HEK293T (cell line): ENCODE results near the gene POLE4.

Experiments used
- CTBP1 ChIP-seq: fragments of 450-650 bp; IDR thresholded peaks from 2 replicates; pipeline ENCODE4 v1.6.1; 2016; ENCODE audit warnings: borderline replicate concordance
- ELF4 ChIP-seq: fragments of 450-650 bp; IDR thresholded peaks from 2 replicates; pipeline ENCODE4 v1.6.1; 2017; ENCODE audit warnings: antibody characterized with exemption
- FOXA1 ChIP-seq: fragments of 450-650 bp; IDR thresholded peaks from 2 replicates; pipeline ENCODE4 v1.6.1; 2016; ENCODE audit warnings: mild to moderate bottlenecking
- FOXK2 ChIP-seq: fragments of 450-650 bp; IDR thresholded peaks from 2 replicates; pipeline ENCODE4 v1.6.1; 2016; ENCODE audit warnings: mild to moderate bottlenecking
- HDGF ChIP-seq: fragments of 450-650 bp; IDR thresholded peaks from 2 replicates; pipeline ENCODE4 v1.6.1; 2017; ENCODE audit warnings: antibody characterized with exemption, borderline replicate concordance
- L3MBTL2 ChIP-seq: fragments of 450-650 bp; conservative IDR thresholded peaks from 2 replicates; pipeline ENCODE4 v1.6.1; 2016; ENCODE audit warnings: mild to moderate bottlenecking
- LEF1 ChIP-seq: fragments of 450-650 bp; IDR thresholded peaks from 2 replicates; pipeline ENCODE4 v1.6.1; 2017; ENCODE audit warnings: mild to moderate bottlenecking, borderline replicate concordance
- SP1 ChIP-seq: fragments of 450-650 bp; IDR thresholded peaks from 2 replicates; pipeline ENCODE4 v1.6.1; 2017
- SUZ12 ChIP-seq: fragments of 450-650 bp; IDR thresholded peaks from 2 replicates; pipeline ENCODE4 v1.6.1; 2016; ENCODE audit warnings: mild to moderate bottlenecking
- ZNF384 ChIP-seq: fragments of 450-650 bp; IDR thresholded peaks from 2 replicates; pipeline ENCODE4 v1.6.1; 2016

DNA sequence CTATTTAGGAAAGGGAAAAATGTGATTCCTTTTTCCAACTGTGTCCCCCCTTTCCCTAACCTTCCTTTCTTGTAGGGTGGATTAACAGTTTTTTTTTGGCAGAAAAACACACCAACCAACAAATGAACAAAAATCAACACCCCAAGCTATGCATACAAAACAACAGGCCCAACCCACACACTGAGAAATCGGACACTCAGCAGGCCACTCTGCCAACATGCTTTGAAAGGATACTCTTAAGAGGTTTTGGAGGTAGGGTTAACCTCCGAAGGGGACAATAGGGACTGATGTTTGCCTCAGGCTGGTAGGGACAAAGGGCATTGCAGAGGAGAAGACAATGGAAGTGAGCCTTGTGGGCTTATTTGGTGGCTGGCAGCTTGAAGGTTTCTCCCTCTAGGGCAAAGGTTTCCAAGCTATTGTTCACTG, 33.1 kb upstream of the POLE4 start:
- TF ChIP-seq LEF1 (no peak), FOXK2 (no peak), SUZ12 (no peak), CTBP1 (no peak), HDGF (no peak), L3MBTL2 (no peak), SP1 (no peak), ZNF384 (no peak), ELF4 (no peak), FOXA1 (no peak)
